Measurements from ENCODE around the gene TP73.

TP73 gene

GRCh38 chr1:3695326-3696217, 43.3 kb downstream of the TP73 start:
- TF ChIP-seq CTCF (IDR thresholded peaks at IDR 0.05; ENCODE audit: low read depth, low read length) = peak; percentile 75
- DNase-seq (ENCODE audit: extremely low read depth, low read depth) = no peak

- no peak for TF ChIP-seq CTCF (IDR thresholded peaks at IDR 0.05; ENCODE audit: low read depth, low read length)
- no peak for DNase-seq (ENCODE audit: extremely low read depth, low read depth)
These were observed 44.4 kb downstream of the TP73 start for GRCh38 chr1:3696689-3697088.

GRCh38 chr1:3697104-3697503, 44.8 kb downstream of the TP73 start:
- DNase-seq (ENCODE audit: extremely low read depth, low read depth) = no peak
- TF ChIP-seq CTCF (IDR thresholded peaks at IDR 0.05; ENCODE audit: low read depth, low read length) = no peak

GRCh38 chr1:3697810-3698209, 45.5 kb downstream of the TP73 start:
- no peak for DNase-seq (ENCODE audit: extremely low read depth, low read depth)

GRCh38 chr1:3698660-3699408, 46.5 kb downstream of the TP73 start:
- DNase-seq (ENCODE audit: extremely low read depth, low read depth) = no peak
- TF ChIP-seq CTCF (IDR thresholded peaks at IDR 0.05; ENCODE audit: low read depth, low read length) = no peak

More at GRCh38 chr1:3697810-3698209, 45.5 kb downstream of the TP73 start:
- TF ChIP-seq CTCF (IDR thresholded peaks at IDR 0.05; ENCODE audit: low read depth, low read length) = no peak

- DNase-seq (ENCODE audit: extremely low read depth, low read depth) = no peak
- TF ChIP-seq CTCF (IDR thresholded peaks at IDR 0.05; ENCODE audit: low read depth, low read length) = no peak
These were observed 47.3 kb downstream of the TP73 start for GRCh38 chr1:3699596-3699995.

GRCh38 chr1:3700631-3701030, 48.3 kb downstream of the TP73 start:
- no peak for TF ChIP-seq CTCF (IDR thresholded peaks at IDR 0.05; ENCODE audit: low read depth, low read length)
- no peak for DNase-seq (ENCODE audit: extremely low read depth, low read depth)
